AG04450 (cell line): ENCODE data around the gene EDN1. TPM values are rescaled to one million over a fixed set of nuclear protein-coding genes. Genes with fewer than 3 reads are reported as not detected.

Experiments
- CTCF ChIA-PET: fragments of 300-600, 350-600 bp; formaldehyde crosslinking; extraction: SDS; loops from one replicate; lab custom pipeline; 2022; ENCODE audit warnings: antibody characterized with exemption, inconsistent platforms; lab: Charles Lee
- POLR2A ChIA-PET: fragments of 350-600 bp; formaldehyde crosslinking; extraction: SDS; loops from one replicate; lab custom pipeline; 2021; ENCODE audit warnings: antibody characterized with exemption, inconsistent platforms; lab: Yijun Ruan, JAX
- DNase-seq: peaks from one replicate; pipeline ENCODE4 v3.0.0-alpha.2; 2011; ENCODE audit warnings: low read depth, low spot score
- H3K27ac ChIP-seq: one replicate; pipeline ENCODE4 v1.5.1; 2012; ENCODE audit warnings: low read depth, low read length, control low read depth
- H3K27me3 ChIP-seq: one replicate; pipeline ENCODE4 v1.6.0; 2012; ENCODE audit warnings: low read length; ENCODE audit not compliant: control insufficient read depth, insufficient read depth
- H3K4me3 ChIP-seq: 2 replicates; pipeline ENCODE4 v1.5.1; 2011; ENCODE audit warnings: mild to moderate bottlenecking, low read depth, low read length, control low read depth
- H3K9me3 ChIP-seq: 2 replicates; pipeline ENCODE4 v1.5.1; 2012; ENCODE audit warnings: low read length; ENCODE audit not compliant: control insufficient read depth, insufficient read depth
- polyA plus RNA-seq: library from polyadenylated mRNA; depleted of rRNA; stranded (reverse); fragments of >200 nt; gene quantifications from 2 replicates; pipeline ENCODE4 v1.2.3, GENCODE V29; 2011
- TF ChIP-seq, protein P1 (sequence below): IDR thresholded peaks from 2 replicates; pipeline ENCODE4 v1.5.1; 2011; ENCODE audit warnings: low read depth, low read length, control low read depth, inconsistent platforms

EDN1 gene
- polyA plus RNA-seq, 1 experiment: 2.1 TPM

GRCh38 chr6:12262236-12263061 is 27.7 kb upstream of the EDN1 start:
- Histone ChIP-seq H3K4me3 (no peak overlapping the region), H3K27ac (no peak overlapping the region), H3K9me3 (no peaks in the 10 kb centered on the region), H3K27me3 (no peaks in the 10 kb centered on the region)
- no peak for DNase-seq
- ChIA-PET POLR2A (no interaction called here), CTCF (interaction anchor here (0.8 kb wide), 1 partner anchor 607 kb away, joined by 3 read pairs; no protein-coding TSS in a partner anchor)
- TF ChIP-seq, protein P1, sequence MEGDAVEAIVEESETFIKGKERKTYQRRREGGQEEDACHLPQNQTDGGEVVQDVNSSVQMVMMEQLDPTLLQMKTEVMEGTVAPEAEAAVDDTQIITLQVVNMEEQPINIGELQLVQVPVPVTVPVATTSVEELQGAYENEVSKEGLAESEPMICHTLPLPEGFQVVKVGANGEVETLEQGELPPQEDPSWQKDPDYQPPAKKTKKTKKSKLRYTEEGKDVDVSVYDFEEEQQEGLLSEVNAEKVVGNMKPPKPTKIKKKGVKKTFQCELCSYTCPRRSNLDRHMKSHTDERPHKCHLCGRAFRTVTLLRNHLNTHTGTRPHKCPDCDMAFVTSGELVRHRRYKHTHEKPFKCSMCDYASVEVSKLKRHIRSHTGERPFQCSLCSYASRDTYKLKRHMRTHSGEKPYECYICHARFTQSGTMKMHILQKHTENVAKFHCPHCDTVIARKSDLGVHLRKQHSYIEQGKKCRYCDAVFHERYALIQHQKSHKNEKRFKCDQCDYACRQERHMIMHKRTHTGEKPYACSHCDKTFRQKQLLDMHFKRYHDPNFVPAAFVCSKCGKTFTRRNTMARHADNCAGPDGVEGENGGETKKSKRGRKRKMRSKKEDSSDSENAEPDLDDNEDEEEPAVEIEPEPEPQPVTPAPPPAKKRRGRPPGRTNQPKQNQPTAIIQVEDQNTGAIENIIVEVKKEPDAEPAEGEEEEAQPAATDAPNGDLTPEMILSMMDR: no peak

- no peaks in the 10 kb centered on the region for H3K27me3 ChIP-seq
- no peak overlapping the region for H3K27ac ChIP-seq
- H3K9me3 ChIP-seq: no peaks in the 10 kb centered on the region
- no peak for DNase-seq
- TF ChIP-seq, protein P1: no peak
- ChIA-PET CTCF (interaction anchor here (0.8 kb wide), 1 partner anchor 607 kb away, joined by 3 read pairs; no protein-coding TSS in a partner anchor), POLR2A (no interaction called here)
- no peak overlapping the region for H3K4me3 ChIP-seq
Observed at GRCh38 chr6:12263403-12263802, 26.8 kb upstream of the EDN1 start.

- no peak for DNase-seq
- CTCF ChIA-PET: interaction anchor here (1.1 kb wide), 1 partner anchor 25 kb away, joined by 4 read pairs; no protein-coding TSS in a partner anchor
- TF ChIP-seq, protein P1: no peak
- no peaks in the 10 kb centered on the region for H3K27me3 ChIP-seq
- H3K27ac ChIP-seq: no peak overlapping the region
- POLR2A ChIA-PET: no interaction called here
- H3K9me3 ChIP-seq: no peaks in the 10 kb centered on the region
- H3K4me3 ChIP-seq: no peak overlapping the region
Observed at GRCh38 chr6:12264671-12265070, 25.5 kb upstream of the EDN1 start.

- no peaks in the 10 kb centered on the region for H3K9me3 ChIP-seq
- DNase-seq: no peak
- no peak overlapping the region for H3K4me3 ChIP-seq
- TF ChIP-seq, protein P1: no peak
- ChIA-PET CTCF (interaction anchor here (1.1 kb wide), 1 partner anchor 24 kb away, joined by 4 read pairs; no protein-coding TSS in a partner anchor), POLR2A (no interaction called here)
- H3K27ac ChIP-seq: no peak overlapping the region
- H3K27me3 ChIP-seq: no peaks in the 10 kb centered on the region
Observed at GRCh38 chr6:12265296-12265695, 24.9 kb upstream of the EDN1 start.

DNA sequence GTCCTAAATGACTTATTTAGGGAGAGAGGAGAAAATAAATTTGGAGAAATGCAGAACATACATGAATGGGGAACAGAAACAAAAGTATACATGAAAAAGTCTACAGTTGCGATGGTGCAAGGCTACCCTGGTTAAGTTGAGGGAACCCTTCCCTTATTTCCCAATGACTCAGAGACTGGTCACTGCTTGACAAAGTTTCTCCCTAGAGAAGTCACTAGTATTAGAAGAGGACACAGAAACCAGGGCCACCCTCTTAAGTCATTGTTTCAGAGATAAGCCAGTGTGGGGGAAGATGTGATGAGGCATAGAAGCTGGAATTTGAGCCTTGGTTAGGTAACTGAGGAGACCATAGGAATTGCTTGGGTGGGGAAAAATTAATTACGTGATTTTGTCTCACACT is 24.4 kb upstream of the EDN1 start:
- TF ChIP-seq, protein P1: no peak
- Histone ChIP-seq H3K27ac (no peak overlapping the region), H3K4me3 (no peak overlapping the region), H3K9me3 (no peaks in the 10 kb centered on the region), H3K27me3 (no peaks in the 10 kb centered on the region)
- no peak for DNase-seq
- ChIA-PET CTCF (no interaction called here), POLR2A (no interaction called here)
